Ascending aorta (tissue), 2 donors: ENCODE data around the gene ACSS3. TPM values are rescaled to one million over a fixed set of nuclear protein-coding genes. Genes with fewer than 3 reads are reported as not detected.

Experiments used
- DNase-seq, 2 donors: peaks; one replicate each; pipeline ENCODE4 v3.0.0-alpha.2; 2019; ENCODE audit warnings: low spot score in 2 of 2
- H3K27ac ChIP-seq, 2 donors: fragments of 200-600 bp; sonication (generic); one replicate each; pipeline ENCODE4 v1.5.1; 2016 to 2017; ENCODE audit warnings: mild to moderate bottlenecking in 1 of 2
- H3K27me3 ChIP-seq: fragments of 200-600 bp; sonication (generic); one replicate; pipeline ENCODE4 v1.5.1; 2017
- H3K36me3 ChIP-seq, 2 donors: fragments of 200-600 bp; sonication (generic); one replicate each; pipeline ENCODE4 v1.5.1; 2016
- H3K4me1 ChIP-seq, 2 donors: fragments of 200-600 bp; sonication (generic); one replicate each; pipeline ENCODE4 v1.5.1; 2016 to 2017; ENCODE audit warnings: mild to moderate bottlenecking in 1 of 2
- H3K4me3 ChIP-seq, 2 donors: fragments of 200-600 bp; sonication (generic); one replicate each; pipeline ENCODE4 v1.5.1; 2016 to 2017; ENCODE audit warnings: mild to moderate bottlenecking in 1 of 2
- H3K9me3 ChIP-seq, 2 donors: fragments of 200-600 bp; sonication (generic); one replicate each; pipeline ENCODE4 v1.5.1; 2016
- intact Hi-C: fragments of 100-400 bp; cut with DNase I; formaldehyde crosslinking; loops from one replicate; pipeline ENCODE4 v1.15.1; 2023
- total RNA-seq: library from RNA; depleted of rRNA; stranded (reverse); fragments of >200 nt; gene quantifications from one replicate; pipeline ENCODE4 v1.1.0, GENCODE V29; 2016
- TF ChIP-seq, protein P1 (sequence below), 3 experiments: fragments of 200-600 bp in 2 of 3; fragments of 450-650 bp in 1 of 3; sonication (generic) in 2 of 3; IDR thresholded peaks; one replicate each; pipeline ENCODE4 v1.5.1; 2016 to 2019; ENCODE audit warnings: antibody characterized with exemption in 3 of 3, mild to moderate bottlenecking in 1 of 3, moderate library complexity in 1 of 3

ACSS3 gene
- total RNA-seq, 1 donor from 2014 or later = 11.6 TPM

DNA sequence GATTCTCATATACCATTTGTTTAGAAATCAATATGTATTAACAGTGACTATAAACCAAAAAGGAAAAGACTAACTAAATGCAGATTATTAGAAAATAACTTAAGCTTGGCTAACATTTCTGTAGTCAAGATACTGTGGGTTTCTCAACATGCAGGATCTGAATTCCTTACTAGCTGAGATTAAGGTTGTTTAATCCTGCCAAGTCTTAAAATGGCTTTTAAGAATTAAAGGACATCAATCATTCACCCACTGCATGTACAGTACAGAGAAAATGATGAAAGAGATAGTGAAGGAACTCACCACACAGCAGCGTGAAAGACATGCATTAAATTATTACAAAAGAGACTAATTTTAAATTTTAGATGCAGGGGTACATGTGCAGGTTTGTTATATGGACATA is 3.8 kb downstream of the ACSS3 start:
- H3K27ac ChIP-seq = no peak overlapping the region
- no peak overlapping the region for H3K4me3 ChIP-seq
- intact Hi-C loops = no loop called here
- TF ChIP-seq, protein P1, sequence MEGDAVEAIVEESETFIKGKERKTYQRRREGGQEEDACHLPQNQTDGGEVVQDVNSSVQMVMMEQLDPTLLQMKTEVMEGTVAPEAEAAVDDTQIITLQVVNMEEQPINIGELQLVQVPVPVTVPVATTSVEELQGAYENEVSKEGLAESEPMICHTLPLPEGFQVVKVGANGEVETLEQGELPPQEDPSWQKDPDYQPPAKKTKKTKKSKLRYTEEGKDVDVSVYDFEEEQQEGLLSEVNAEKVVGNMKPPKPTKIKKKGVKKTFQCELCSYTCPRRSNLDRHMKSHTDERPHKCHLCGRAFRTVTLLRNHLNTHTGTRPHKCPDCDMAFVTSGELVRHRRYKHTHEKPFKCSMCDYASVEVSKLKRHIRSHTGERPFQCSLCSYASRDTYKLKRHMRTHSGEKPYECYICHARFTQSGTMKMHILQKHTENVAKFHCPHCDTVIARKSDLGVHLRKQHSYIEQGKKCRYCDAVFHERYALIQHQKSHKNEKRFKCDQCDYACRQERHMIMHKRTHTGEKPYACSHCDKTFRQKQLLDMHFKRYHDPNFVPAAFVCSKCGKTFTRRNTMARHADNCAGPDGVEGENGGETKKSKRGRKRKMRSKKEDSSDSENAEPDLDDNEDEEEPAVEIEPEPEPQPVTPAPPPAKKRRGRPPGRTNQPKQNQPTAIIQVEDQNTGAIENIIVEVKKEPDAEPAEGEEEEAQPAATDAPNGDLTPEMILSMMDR (IDR thresholded peaks at IDR 0.05) = no peak
- no peaks in the 10 kb centered on the region for H3K36me3 ChIP-seq
- no peak for DNase-seq
- no peaks in the 10 kb centered on the region for H3K27me3 ChIP-seq
- H3K4me1 ChIP-seq = peaks cover 0 to 6% of the 10 kb centered on the region in 2 donors
- no peaks in the 10 kb centered on the region for H3K9me3 ChIP-seq

DNA sequence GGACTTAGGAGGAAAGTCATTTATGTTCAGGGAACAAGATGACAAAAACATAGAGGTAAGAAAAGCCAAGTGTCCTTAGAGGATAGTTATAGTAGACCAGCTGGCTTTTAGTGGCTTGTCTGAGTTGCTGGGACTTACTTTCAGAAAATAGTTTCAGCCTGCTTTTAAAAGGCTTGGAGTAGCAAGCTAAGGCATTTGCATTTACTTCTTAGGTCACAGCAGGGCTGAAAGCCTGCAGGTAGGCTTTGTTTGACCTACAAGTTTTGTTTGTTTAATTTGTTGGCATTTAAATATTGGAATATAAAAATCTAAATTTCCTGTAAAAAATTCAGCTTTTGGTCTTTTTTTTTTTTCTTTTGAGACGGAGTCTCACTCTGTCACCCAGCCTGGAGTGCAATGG is 5.1 kb downstream of the ACSS3 start:
- TF ChIP-seq, protein P1 (IDR thresholded peaks at IDR 0.05) = no peak
- intact Hi-C loops = no loop called here

DNA sequence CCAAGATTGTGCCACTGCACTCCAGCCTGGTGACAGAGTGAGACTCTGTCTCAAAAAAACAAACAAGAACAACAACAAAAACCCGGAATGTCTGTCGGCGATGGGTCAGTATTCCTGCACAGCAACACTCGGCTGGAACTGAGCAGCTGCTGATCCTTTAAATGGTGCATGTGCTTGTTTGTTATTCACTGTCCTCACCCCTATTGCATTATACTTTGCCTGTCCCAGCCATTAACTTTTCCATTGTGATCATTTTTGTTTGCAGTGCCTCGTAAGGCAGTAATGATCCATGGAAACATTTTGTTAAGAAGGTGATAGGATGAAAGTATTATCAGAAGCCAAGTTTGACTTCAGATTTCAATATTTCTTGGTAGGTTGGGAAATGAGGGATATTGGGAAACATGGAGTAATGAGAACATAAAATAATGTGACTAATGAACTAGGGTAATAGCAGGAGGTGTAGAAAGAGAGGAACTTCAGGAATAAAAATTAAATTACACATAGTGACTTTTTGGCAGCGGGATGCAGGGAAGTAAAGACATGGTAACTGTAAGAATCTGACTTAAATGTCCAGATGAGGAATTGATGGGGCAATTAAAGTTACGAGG is 6.1 kb downstream of the ACSS3 start:
- intact Hi-C loops = no loop called here
- H3K27me3 ChIP-seq = no peaks in the 10 kb centered on the region
- TF ChIP-seq, protein P1 (IDR thresholded peaks at IDR 0.05) = no peak
- no peaks in the 10 kb centered on the region for H3K9me3 ChIP-seq
- H3K36me3 ChIP-seq = no peaks in the 10 kb centered on the region
- peaks cover 0 to 6% of the 10 kb centered on the region in 2 donors for H3K4me1 ChIP-seq
- no peak overlapping the region for H3K4me3 ChIP-seq
- DNase-seq = no peak
- no peak overlapping the region for H3K27ac ChIP-seq

More for the DNA sequence above, 5.1 kb downstream of the ACSS3 start:
- Histone ChIP-seq H3K4me1 (peaks cover 0 to 6% of the 10 kb centered on the region in 2 donors), H3K4me3 (no peak overlapping the region), H3K27me3 (no peaks in the 10 kb centered on the region), H3K27ac (no peak overlapping the region), H3K9me3 (no peaks in the 10 kb centered on the region), H3K36me3 (no peaks in the 10 kb centered on the region)
- DNase-seq = no peak

DNA sequence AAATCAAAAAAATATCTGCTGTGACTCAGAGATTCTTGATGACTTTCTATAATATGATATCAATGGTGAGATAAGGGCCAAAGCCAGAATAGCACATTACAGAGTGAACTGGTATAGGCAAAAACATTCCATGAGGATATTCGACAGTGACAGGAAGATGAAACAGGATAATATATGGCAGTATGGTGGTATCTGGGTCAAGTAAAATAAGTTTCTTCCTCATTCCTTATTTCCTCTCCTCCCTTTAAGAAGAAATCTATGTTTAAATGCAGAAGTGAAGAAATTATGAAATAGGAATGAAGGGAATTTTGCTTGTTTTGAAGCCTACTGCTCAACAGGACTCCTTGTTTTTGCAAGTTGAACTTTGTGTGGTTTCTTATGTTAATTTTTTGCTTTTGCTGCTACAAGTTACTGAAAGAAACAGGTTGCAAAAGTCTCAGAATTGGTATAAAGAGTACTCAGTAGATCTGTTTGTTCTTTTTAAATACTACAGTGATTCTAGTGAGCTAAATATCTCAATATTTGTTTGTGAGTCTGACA is 7.0 kb downstream of the ACSS3 start:
- TF ChIP-seq, protein P1 (IDR thresholded peaks at IDR 0.05) = no peak
- intact Hi-C loops = no loop called here
- Histone ChIP-seq H3K4me3 (no peak overlapping the region), H3K36me3 (no peaks in the 10 kb centered on the region), H3K27ac (no peak overlapping the region), H3K9me3 (no peaks in the 10 kb centered on the region), H3K4me1 (peaks cover 0 to 6% of the 10 kb centered on the region in 2 donors), H3K27me3 (no peaks in the 10 kb centered on the region)
- DNase-seq = no peak

DNA sequence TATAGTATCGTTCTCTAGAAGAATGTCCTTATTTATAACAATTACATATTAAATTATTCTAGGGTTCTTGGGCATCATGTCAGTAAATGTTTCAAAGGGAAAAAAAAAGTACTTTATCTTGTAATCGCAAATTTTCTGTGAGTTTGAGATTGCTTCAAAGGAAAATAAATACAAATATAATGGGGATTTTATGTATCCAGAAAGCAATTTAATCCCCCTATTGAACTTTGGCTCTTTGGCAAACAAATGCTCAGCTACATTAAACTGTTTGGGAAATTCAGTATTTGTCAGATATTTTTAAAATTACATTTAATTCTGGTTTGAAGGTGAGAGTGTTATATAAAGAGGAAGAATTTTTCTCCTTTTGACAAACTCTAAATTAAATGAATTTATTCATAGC is 8.0 kb downstream of the ACSS3 start:
- TF ChIP-seq, protein P1 (IDR thresholded peaks at IDR 0.05) = no peak
- Histone ChIP-seq H3K27ac (no peak overlapping the region), H3K27me3 (no peaks in the 10 kb centered on the region), H3K4me1 (peaks cover 0 to 5% of the 10 kb centered on the region in 2 donors), H3K36me3 (no peaks in the 10 kb centered on the region), H3K9me3 (no peaks in the 10 kb centered on the region), H3K4me3 (no peak overlapping the region)
- intact Hi-C loops = no loop called here
- no peak for DNase-seq
